PC-3 (cell line): ENCODE measurements around the gene ZDHHC12. TPM values are rescaled to one million over a fixed set of nuclear protein-coding genes. Genes with fewer than 3 reads are reported as not detected.

Source experiments
- ATAC-seq: fragments of 200-7000 bp; cut with Tn5 transposase; 2 replicates; pipeline ENCODE4 v1.9.1; 2020; ENCODE audit warnings: mild to moderate bottlenecking, moderate library complexity
- BruUV-seq: library from RNA; stranded (reverse); fragments of 400-500 nt; replicated peaks from 2 replicates; lab custom pipeline; 2021; lab: Mats Ljungman, UMichigan
- CTCF ChIA-PET: fragments of 300-600 bp; sonication (Branson Sonifier 250); formaldehyde crosslinking; loops from one replicate; lab custom pipeline; 2022; ENCODE audit warnings: antibody characterized with exemption; lab: Charles Lee
- POLR2A ChIA-PET: fragments of 300-600 bp; sonication (Branson Sonifier 250); formaldehyde crosslinking; loops from one replicate; lab custom pipeline; 2022; ENCODE audit warnings: antibody characterized with exemption; ENCODE audit not compliant: unreplicated experiment; lab: Charles Lee
- DNase-seq: peaks from one replicate; pipeline ENCODE4 v3.0.0-alpha.2; 2015
- H2AFZ ChIP-seq: fragments of 300-600 bp; sonication (generic); 2 replicates; pipeline ENCODE4 v1.6.0; 2016; ENCODE audit warnings: antibody characterized with exemption, low read length
- H3F3A ChIP-seq: fragments of 300-600 bp; sonication (generic); one replicate; pipeline ENCODE4 v1.6.0; 2017; ENCODE audit warnings: antibody characterized with exemption, low read length, control low read depth, mild to moderate bottlenecking; ENCODE audit not compliant: unreplicated experiment
- H3K27ac ChIP-seq: fragments of 300-600 bp; sonication (generic); 2 replicates; pipeline ENCODE4 v1.5.1; 2016; ENCODE audit warnings: mild to moderate bottlenecking, low read length
- H3K27me3 ChIP-seq: fragments of 300-600 bp; sonication (generic); 2 replicates; pipeline ENCODE4 v1.6.1; 2016; ENCODE audit warnings: low read length, mixed read lengths
- H3K36me3 ChIP-seq: fragments of 300-600 bp; sonication (generic); 2 replicates; pipeline ENCODE4 v1.6.1; 2016; ENCODE audit warnings: low read depth, mixed run types, low read length, mixed read lengths
- H3K4me1 ChIP-seq: fragments of 300-600 bp; sonication (generic); 2 replicates; pipeline ENCODE4 v1.5.1; 2016; ENCODE audit warnings: low read length; ENCODE audit not compliant: insufficient read depth
- H3K4me2 ChIP-seq: fragments of 300-600 bp; sonication (generic); 2 replicates; pipeline ENCODE4 v1.6.0; 2016; ENCODE audit warnings: low read length
- H3K4me3 ChIP-seq: fragments of 300-600 bp; sonication (generic); 2 replicates; pipeline ENCODE4 v1.5.1; 2016; ENCODE audit warnings: mild to moderate bottlenecking, low read length, mixed read lengths
- H3K79me2 ChIP-seq: fragments of 300-600 bp; sonication (generic); 2 replicates; pipeline ENCODE4 v1.6.1; 2017; ENCODE audit warnings: low read length, mixed read lengths
- H3K9ac ChIP-seq: fragments of 300-600 bp; sonication (generic); 2 replicates; pipeline ENCODE4 v1.6.0; 2016; ENCODE audit warnings: mild to moderate bottlenecking, low read length
- H3K9me2 ChIP-seq: fragments of 300-600 bp; sonication (generic); replicated peaks from 2 replicates; pipeline ENCODE4 v1.6.1; 2016; ENCODE audit warnings: mixed run types, low read length, mixed read lengths
- H3K9me3 ChIP-seq: fragments of 300-600 bp; sonication (generic); 2 replicates; pipeline ENCODE4 v1.6.1; 2016; ENCODE audit warnings: low read length, mixed read lengths
- H4K20me1 ChIP-seq: fragments of 300-600 bp; sonication (generic); 2 replicates; pipeline ENCODE4 v1.6.1; 2016; ENCODE audit warnings: low read length, mixed read lengths
- CTCF ChIP-seq: fragments of 300-600 bp; sonication (generic); conservative IDR thresholded peaks from 2 replicates; pipeline ENCODE4 v1.5.1; 2017; ENCODE audit warnings: antibody characterized with exemption, low read depth, mild to moderate bottlenecking, low read length
- EZH2 ChIP-seq: fragments of 300-600 bp; sonication (generic); IDR thresholded peaks from one replicate; pipeline ENCODE4 v1.6.1; 2017; ENCODE audit warnings: antibody characterized with exemption, mild to moderate bottlenecking, low read length; ENCODE audit not compliant: unreplicated experiment
- EZH2phosphoT487 ChIP-seq: fragments of 300-600 bp; sonication (generic); IDR thresholded peaks from 2 replicates; pipeline ENCODE4 v1.6.1; 2018; ENCODE audit warnings: mild to moderate bottlenecking, antibody characterized with exemption, low read length, borderline replicate concordance
- intact Hi-C: fragments of 100-400 bp; cut with micrococcal nuclease; formaldehyde crosslinking; loops from 2 replicates; pipeline ENCODE4 v1.9.0; 2023
- total RNA-seq: library from RNA; depleted of rRNA; stranded (reverse); fragments of >200 nt; gene quantifications from 2 replicates; pipeline ENCODE4 v1.2.3, GENCODE V29; 2014

Gene ZDHHC12
- total RNA-seq, 1 experiment from 2014 or later: 86.1 TPM

- Histone ChIP-seq H4K20me1 (no peaks in the 10 kb centered on the region), H3K27ac (no peak overlapping the region), H3F3A (no peaks in the 10 kb centered on the region), H3K4me1 (no peaks in the 10 kb centered on the region), H3K9ac (no peak overlapping the region), H3K27me3 (no peaks in the 10 kb centered on the region), H2AFZ (no peak overlapping the region), H3K79me2 (no peaks in the 10 kb centered on the region), H3K9me3 (no peaks in the 10 kb centered on the region), H3K9me2 (no peaks in the 10 kb centered on the region), H3K36me3 (no peaks in the 10 kb centered on the region), H3K4me3 (no peak overlapping the region), H3K4me2 (no peak overlapping the region)
- ChIA-PET POLR2A (no interaction called here), CTCF (interaction anchor here (0.6 to 0.8 kb wide), 3 partner anchors 9 to 98 kb away, joined by 3 to 4 read pairs (median 3); partner anchors contain the start of gene ENDOG)
- DNase-seq: peak; percentile 35
- intact Hi-C loops: no loop called here
- TF ChIP-seq CTCF (peak; percentile 59), EZH2 (no peak)
- peak; percentile 56 for ATAC-seq
- BruUV-seq: no TSS peak
Observed at GRCh38 chr9:128733256-128733655, 9.3 kb upstream of the ZDHHC12 start.

- Histone ChIP-seq H3K27ac (no peak overlapping the region), H4K20me1 (no peaks in the 10 kb centered on the region), H3K27me3 (no peaks in the 10 kb centered on the region), H3K4me1 (no peaks in the 10 kb centered on the region), H3K9me2 (no peaks in the 10 kb centered on the region), H3F3A (no peaks in the 10 kb centered on the region), H3K79me2 (no peaks in the 10 kb centered on the region), H3K9me3 (no peaks in the 10 kb centered on the region), H3K4me3 (no peak overlapping the region), H2AFZ (no peak overlapping the region), H3K4me2 (no peak overlapping the region), H3K36me3 (no peaks in the 10 kb centered on the region), H3K9ac (no peak overlapping the region)
- ChIA-PET POLR2A (no interaction called here), CTCF (no interaction called here)
- DNase-seq (no peak), ATAC-seq (no peak)
- TF ChIP-seq EZH2 (no peak), CTCF (no peak), EZH2phosphoT487 (no peak)
- BruUV-seq: no TSS peak
- intact Hi-C loops: no loop called here
Observed at GRCh38 chr9:128732576-128732975, 8.6 kb upstream of the ZDHHC12 start.

GRCh38 chr9:128731691-128732090, 7.8 kb upstream of the ZDHHC12 start:
- H3K9ac ChIP-seq: no peak overlapping the region
- no peaks in the 10 kb centered on the region for H3K79me2 ChIP-seq
- H3K4me3 ChIP-seq: no peak overlapping the region
- no peak overlapping the region for H3K4me2 ChIP-seq
- H3K9me2 ChIP-seq: no peaks in the 10 kb centered on the region
- TF ChIP-seq EZH2phosphoT487 (no peak), EZH2 (no peak), CTCF (no peak)
- H2AFZ ChIP-seq: no peak overlapping the region
- POLR2A ChIA-PET: no interaction called here
- no TSS peak for BruUV-seq
- intact Hi-C loops: no loop called here
- H4K20me1 ChIP-seq: no peaks in the 10 kb centered on the region
- ATAC-seq: no peak
- CTCF ChIA-PET: no interaction called here
- H3K27me3 ChIP-seq: no peaks in the 10 kb centered on the region
- H3K4me1 ChIP-seq: no peaks in the 10 kb centered on the region
- DNase-seq: no peak
- H3K9me3 ChIP-seq: no peaks in the 10 kb centered on the region
- no peaks in the 10 kb centered on the region for H3F3A ChIP-seq
- no peak overlapping the region for H3K27ac ChIP-seq
- H3K36me3 ChIP-seq: no peaks in the 10 kb centered on the region
